VCaP (cell line): ENCODE results near the gene TXNL1.

Experiments
- H3K27ac ChIP-seq: fragments of 450-650 bp; 2 replicates; pipeline ENCODE4 v1.5.1; 2017
- TF ChIP-seq, protein P1 (sequence below): fragments of 450-650 bp; conservative IDR thresholded peaks from 2 replicates; pipeline ENCODE4 v1.5.1; 2017; ENCODE audit warnings: mild to moderate bottlenecking, moderate library complexity

TXNL1 gene

DNA sequence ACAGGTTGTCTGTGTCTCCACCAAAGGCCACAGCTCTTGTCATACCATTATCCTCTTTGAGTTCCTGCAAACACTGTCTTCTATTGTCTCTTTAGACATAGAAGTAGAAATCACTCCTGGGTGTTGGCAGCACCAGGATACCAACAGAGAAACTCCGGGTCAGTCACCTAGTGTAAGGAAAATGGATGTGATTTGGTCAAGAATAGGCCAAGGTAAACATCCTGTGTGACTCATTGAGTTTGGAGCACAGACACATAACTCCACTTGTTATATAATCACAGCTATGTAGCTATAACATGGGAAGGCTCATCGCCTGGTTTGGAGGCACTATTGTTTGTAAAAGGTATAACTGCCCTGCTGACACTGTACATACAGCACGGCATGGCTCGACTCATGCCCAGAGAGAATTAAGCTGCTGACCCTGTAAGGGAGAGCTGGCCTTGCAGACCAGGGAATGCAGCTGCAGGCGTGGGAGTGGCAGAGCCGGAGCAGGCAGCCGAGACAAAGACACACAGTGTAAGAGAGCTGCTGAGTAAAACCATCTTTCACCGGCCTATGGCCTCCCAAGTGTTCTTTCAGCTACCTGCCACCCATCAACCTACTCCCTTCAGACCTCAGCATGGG is 3.4 kb upstream of the TXNL1 start:
- TF ChIP-seq, protein P1, sequence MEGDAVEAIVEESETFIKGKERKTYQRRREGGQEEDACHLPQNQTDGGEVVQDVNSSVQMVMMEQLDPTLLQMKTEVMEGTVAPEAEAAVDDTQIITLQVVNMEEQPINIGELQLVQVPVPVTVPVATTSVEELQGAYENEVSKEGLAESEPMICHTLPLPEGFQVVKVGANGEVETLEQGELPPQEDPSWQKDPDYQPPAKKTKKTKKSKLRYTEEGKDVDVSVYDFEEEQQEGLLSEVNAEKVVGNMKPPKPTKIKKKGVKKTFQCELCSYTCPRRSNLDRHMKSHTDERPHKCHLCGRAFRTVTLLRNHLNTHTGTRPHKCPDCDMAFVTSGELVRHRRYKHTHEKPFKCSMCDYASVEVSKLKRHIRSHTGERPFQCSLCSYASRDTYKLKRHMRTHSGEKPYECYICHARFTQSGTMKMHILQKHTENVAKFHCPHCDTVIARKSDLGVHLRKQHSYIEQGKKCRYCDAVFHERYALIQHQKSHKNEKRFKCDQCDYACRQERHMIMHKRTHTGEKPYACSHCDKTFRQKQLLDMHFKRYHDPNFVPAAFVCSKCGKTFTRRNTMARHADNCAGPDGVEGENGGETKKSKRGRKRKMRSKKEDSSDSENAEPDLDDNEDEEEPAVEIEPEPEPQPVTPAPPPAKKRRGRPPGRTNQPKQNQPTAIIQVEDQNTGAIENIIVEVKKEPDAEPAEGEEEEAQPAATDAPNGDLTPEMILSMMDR: no peak
- H3K27ac ChIP-seq: no peak overlapping the region

DNA sequence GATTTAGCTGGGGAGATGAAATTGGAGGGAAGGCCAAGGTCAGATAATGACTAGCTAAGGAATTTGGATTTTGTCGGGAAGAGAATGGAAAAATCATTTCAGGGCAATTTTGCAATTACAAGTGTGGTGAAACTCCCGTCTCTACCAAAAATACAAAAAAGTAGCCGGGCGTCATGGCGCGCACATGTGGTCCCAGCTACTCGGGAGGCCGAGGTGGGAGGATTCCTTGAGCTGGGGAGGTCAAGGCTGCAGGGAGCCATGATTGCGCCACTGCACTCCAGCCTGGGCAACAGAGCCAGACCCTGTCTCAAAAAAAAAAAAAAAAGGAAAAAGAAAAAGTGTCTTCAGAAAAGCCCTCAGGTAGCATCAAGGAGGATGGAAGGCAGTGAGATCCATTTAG is 1.2 kb upstream of the TXNL1 start:
- TF ChIP-seq, protein P1: no peak
- peak overlapping the region; percentile 96 for H3K27ac ChIP-seq

DNA sequence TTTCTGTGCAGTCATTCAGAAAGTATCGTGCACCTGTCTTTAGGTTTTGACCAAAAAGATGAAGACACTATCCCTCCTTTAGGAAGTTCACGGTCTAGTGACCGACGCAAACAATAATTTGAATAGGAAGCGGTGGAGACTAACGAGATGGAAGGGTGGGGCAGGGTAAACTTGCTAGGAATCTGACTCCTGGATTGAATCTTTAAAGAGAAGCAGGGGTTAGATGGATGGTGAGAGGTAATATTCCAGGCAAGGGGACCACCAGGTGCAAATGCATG is 651 bp upstream of the TXNL1 start:
- TF ChIP-seq, protein P1: no peak
- H3K27ac ChIP-seq: peak overlapping the region; percentile 96

DNA sequence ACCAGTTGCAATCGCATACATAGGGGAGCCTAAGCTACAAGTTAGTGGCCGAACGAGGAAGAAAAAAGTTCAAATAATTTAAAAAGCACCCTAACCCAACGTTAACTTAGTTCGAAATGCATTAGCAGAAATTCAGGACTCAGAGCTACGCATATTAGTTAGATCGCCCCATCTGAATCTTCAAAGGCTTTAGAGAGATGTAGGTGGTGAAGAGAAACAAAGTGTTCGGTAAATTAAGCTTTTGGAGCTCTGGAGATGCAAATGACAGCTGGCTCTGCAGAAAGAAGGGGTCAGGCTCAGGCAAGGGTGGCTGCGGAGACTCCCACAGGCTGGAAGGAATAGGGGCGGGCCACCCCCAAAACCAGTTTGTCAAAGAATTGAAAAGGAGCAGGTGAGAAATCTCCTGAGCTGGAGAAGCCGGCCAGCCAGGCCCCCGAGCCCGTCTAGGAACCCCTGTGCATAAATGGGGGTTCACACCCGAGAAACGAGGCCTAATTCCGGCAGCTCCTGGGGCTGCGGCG is 621 bp downstream of the TXNL1 start:
- TF ChIP-seq, protein P1: no peak
- peak overlapping the region; percentile 96 for H3K27ac ChIP-seq

DNA sequence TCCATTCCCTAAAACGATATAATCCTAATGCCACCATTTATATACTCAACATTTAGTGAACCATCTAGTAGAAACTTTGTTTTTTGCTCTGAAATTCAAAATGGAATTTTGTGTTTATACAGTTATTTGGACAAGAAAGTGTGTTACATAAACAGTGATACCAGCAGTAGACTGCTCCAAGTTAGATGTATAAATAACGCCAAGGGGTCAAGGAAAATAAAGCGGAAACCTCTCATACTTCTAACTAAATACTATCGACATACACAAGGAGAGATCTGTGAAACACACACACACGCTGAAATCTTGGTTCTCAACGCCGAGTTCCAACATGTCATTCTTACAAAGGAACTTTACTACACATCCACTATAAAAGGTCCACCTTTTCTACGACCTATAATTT is 1.2 kb downstream of the TXNL1 start:
- TF ChIP-seq, protein P1: no peak

DNA sequence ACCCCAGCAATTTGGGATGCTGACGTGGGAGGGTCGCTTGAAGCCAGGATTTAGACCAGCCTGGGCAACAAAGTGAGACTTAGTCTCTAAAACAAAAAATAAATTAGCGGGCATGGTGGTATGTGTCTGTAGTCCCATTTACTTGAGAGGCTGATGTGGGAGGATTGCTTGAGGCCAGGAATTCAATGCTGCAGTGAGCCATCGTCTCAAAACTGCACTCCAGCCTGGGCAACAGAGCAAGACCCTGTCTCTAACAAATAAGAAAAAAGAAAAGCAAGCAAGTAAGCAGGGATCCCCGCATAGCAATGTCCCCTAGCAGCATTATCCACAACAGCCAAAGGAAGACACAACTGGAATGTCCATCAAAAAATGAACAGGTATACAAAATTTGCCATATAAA is 3.4 kb downstream of the TXNL1 start:
- TF ChIP-seq, protein P1: no peak
- H3K27ac ChIP-seq: no peak overlapping the region; the same call in 1 of the 2 replicates

More for the DNA sequence above, 1.2 kb downstream of the TXNL1 start:
- peak overlapping the region; percentile 96 for H3K27ac ChIP-seq

DNA sequence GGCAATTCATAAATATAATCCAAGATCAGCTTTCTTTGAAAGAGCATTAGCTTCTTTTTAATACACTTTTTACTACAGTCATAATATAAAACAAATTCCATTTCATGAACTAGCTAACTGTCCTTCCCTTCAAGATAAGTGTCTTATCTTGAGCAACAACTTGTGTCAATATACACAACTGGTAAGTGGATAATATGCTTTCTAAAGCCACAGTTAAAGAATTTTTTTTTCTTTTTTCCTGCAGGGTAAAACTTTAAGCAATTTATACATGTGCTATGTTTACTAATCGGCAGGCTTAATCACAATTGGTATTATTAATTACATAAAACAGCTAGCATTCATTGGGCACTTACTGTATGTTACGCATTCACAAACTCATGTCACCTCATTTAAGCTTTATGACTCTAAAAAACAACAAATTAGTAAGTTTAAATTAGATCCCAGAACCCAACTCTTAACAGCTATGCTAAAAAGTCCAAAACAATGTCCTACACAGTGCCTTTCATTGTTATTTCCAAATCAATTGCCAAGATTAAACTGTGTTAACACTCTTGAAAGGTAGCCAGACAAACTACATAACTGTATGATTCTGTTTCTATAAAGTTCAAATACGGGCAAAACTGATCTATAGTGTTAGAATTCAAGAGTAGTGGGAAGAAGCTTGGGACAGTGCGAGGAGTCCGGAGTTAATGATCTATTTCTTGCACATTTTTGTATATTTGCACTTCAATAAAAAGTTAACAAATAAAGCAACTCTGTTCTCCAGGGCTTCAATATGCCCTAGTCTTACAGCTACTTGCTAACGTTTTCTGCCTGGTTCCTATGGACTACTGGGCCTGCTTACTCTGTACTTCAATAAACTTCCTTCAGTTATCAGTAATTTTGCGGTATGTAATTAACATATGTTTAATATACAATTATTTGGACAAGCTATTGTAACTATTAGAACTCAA is 6.0 kb downstream of the TXNL1 start:
- H3K27ac ChIP-seq: peak overlapping the region; percentile 23
- TF ChIP-seq, protein P1: no peak
